ENCODE results near the gene PLCB1.

Gene PLCB1

DNA sequence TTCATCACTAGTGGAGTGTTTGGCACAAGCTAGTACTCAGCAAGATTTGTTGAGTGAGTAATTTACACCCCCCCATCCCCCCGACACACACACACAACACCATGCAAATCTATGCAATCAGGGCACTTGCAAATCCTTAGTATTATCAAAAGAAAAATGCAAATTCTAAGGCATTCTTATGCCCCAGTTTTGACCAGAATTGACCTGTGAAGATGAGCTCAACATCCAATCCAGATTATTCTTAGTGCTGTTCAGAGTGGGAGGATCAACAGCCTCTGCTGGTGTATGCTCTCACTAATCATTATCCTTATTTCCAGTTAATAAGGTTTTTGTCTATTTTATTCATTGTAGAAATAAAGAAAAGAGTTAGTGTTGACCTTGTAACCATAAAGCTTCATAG lies 185.4 kb downstream of the PLCB1 start:
- TF ChIP-seq, protein P1, sequence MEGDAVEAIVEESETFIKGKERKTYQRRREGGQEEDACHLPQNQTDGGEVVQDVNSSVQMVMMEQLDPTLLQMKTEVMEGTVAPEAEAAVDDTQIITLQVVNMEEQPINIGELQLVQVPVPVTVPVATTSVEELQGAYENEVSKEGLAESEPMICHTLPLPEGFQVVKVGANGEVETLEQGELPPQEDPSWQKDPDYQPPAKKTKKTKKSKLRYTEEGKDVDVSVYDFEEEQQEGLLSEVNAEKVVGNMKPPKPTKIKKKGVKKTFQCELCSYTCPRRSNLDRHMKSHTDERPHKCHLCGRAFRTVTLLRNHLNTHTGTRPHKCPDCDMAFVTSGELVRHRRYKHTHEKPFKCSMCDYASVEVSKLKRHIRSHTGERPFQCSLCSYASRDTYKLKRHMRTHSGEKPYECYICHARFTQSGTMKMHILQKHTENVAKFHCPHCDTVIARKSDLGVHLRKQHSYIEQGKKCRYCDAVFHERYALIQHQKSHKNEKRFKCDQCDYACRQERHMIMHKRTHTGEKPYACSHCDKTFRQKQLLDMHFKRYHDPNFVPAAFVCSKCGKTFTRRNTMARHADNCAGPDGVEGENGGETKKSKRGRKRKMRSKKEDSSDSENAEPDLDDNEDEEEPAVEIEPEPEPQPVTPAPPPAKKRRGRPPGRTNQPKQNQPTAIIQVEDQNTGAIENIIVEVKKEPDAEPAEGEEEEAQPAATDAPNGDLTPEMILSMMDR (IDR thresholded peaks at IDR 0.05; ENCODE audit: low read length) = no peak
- no peak for TF ChIP-seq EZH2 (IDR thresholded peaks at IDR 0.05; ENCODE audit: borderline replicate concordance, low read length)
- no peak overlapping the region for H3K4me3 ChIP-seq (ENCODE audit: low read depth, low read length, poor library complexity, severe bottlenecking)
- no peaks in the 10 kb centered on the region for H3F3A ChIP-seq (ENCODE audit: insufficient read depth, low read length)
- no peak overlapping the region for H3K4me2 ChIP-seq (ENCODE audit: low read length)
- no peak overlapping the region for H2AFZ ChIP-seq (ENCODE audit: low read length)
- no peaks in the 10 kb centered on the region for H3K9me3 ChIP-seq (ENCODE audit: low read length)
- H3K9me2 ChIP-seq (ENCODE audit: low read depth, low read length) = no peaks in the 10 kb centered on the region
- peaks cover 2% of the 10 kb centered on the region for H3K4me1 ChIP-seq (ENCODE audit: insufficient read depth, low read length, severe bottlenecking)
- no peak overlapping the region for H3K9ac ChIP-seq (ENCODE audit: low read length)
- no peaks in the 10 kb centered on the region for H3K36me3 ChIP-seq (ENCODE audit: insufficient read depth, low read length)
- H3K27me3 ChIP-seq (ENCODE audit: insufficient read depth, low read length) = no peaks in the 10 kb centered on the region
- H3K27ac ChIP-seq (ENCODE audit: low read depth, low read length, poor library complexity, severe bottlenecking) = no peak overlapping the region
- H3K79me2 ChIP-seq (ENCODE audit: insufficient read depth, low read length) = no peaks in the 10 kb centered on the region
- no peaks in the 10 kb centered on the region for H4K20me1 ChIP-seq (ENCODE audit: insufficient read depth, low read length)

DNA sequence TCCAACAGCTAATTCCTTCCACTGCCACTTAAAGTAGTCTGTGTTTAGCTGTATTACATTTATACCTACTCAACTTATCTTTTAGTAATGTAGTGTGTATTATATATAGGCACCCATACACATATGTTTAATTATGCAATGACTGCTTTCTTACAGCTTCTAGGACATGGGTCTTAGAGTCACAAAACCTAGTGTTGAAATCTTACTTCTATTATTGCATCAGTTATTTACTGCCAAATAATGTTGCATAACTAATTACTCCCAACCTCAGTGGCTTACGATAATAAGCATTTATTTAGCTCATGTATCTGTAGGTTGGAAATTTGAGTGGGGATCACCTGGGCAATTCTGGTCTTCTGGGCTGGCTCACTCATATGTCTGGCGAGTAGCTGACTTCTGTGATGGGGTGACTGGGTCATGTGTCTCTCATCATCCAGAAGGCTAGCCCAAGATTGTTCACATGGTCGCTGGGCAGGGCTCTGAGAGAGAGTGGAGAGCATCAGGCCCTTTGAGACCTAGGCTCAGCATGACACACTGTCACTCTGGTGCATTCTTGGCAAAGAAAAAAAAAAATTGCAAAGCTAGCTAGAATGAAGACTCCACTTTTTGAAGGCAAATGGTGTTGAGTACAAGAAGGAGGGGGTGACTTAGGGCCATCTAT lies 187.0 kb downstream of the PLCB1 start:
- no peaks in the 10 kb centered on the region for H3K36me3 ChIP-seq (ENCODE audit: insufficient read depth, low read length)
- H3K9ac ChIP-seq (ENCODE audit: low read length) = no peak overlapping the region
- no peaks in the 10 kb centered on the region for H3K27me3 ChIP-seq (ENCODE audit: insufficient read depth, low read length)
- H2AFZ ChIP-seq (ENCODE audit: low read length) = no peak overlapping the region
- TF ChIP-seq EZH2 (IDR thresholded peaks at IDR 0.05; ENCODE audit: borderline replicate concordance, low read length) = no peak
- TF ChIP-seq, protein P1 (IDR thresholded peaks at IDR 0.05; ENCODE audit: low read length) = no peak
- H4K20me1 ChIP-seq (ENCODE audit: insufficient read depth, low read length) = no peaks in the 10 kb centered on the region
- H3K4me1 ChIP-seq (ENCODE audit: insufficient read depth, low read length, severe bottlenecking) = peaks cover 7% of the 10 kb centered on the region
- H3K4me2 ChIP-seq (ENCODE audit: low read length) = no peak overlapping the region
- H3K4me3 ChIP-seq (ENCODE audit: low read depth, low read length, poor library complexity, severe bottlenecking) = no peak overlapping the region
- H3K79me2 ChIP-seq (ENCODE audit: insufficient read depth, low read length) = no peaks in the 10 kb centered on the region
- no peaks in the 10 kb centered on the region for H3K9me3 ChIP-seq (ENCODE audit: low read length)
- H3K27ac ChIP-seq (ENCODE audit: low read depth, low read length, poor library complexity, severe bottlenecking) = no peak overlapping the region
- no peaks in the 10 kb centered on the region for H3F3A ChIP-seq (ENCODE audit: insufficient read depth, low read length)
- no peaks in the 10 kb centered on the region for H3K9me2 ChIP-seq (ENCODE audit: low read depth, low read length)

DNA sequence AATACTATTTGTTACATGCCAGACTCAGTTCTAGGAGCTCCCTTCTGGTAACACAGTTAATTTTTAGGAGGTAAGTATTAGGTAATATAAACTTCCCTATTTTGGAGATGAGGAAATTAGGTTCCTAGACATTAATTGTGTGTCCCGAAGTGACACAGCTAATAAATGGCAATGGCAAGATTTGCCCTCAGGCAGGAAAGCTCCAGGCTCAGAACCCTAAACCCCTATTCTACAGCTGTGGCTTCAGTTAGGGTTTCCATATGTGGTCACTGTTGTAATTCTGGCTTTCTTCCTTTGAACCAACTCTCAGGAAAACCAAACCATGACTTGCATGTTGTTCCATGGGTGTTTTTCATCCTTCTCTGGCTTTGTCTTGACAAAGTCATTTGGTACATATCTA lies 188.2 kb downstream of the PLCB1 start:
- Histone ChIP-seq H3K9me3 (ENCODE audit: low read length) (no peaks in the 10 kb centered on the region), H3K9ac (ENCODE audit: low read length) (no peak overlapping the region)

More for the DNA sequence above, 188.2 kb downstream of the PLCB1 start:
- no peak for TF ChIP-seq EZH2 (IDR thresholded peaks at IDR 0.05; ENCODE audit: borderline replicate concordance, low read length)
- TF ChIP-seq, protein P1 (IDR thresholded peaks at IDR 0.05; ENCODE audit: low read length) = no peak
- no peaks in the 10 kb centered on the region for H3K9me2 ChIP-seq (ENCODE audit: low read depth, low read length)
- no peaks in the 10 kb centered on the region for H4K20me1 ChIP-seq (ENCODE audit: insufficient read depth, low read length)
- no peaks in the 10 kb centered on the region for H3K79me2 ChIP-seq (ENCODE audit: insufficient read depth, low read length)
- H3K4me1 ChIP-seq (ENCODE audit: insufficient read depth, low read length, severe bottlenecking) = peaks cover 7% of the 10 kb centered on the region
- H3F3A ChIP-seq (ENCODE audit: insufficient read depth, low read length) = no peaks in the 10 kb centered on the region
- no peaks in the 10 kb centered on the region for H3K36me3 ChIP-seq (ENCODE audit: insufficient read depth, low read length)
- H2AFZ ChIP-seq (ENCODE audit: low read length) = no peak overlapping the region
- H3K27me3 ChIP-seq (ENCODE audit: insufficient read depth, low read length) = no peaks in the 10 kb centered on the region
- no peak overlapping the region for H3K4me2 ChIP-seq (ENCODE audit: low read length)
- no peak overlapping the region for H3K4me3 ChIP-seq (ENCODE audit: low read depth, low read length, poor library complexity, severe bottlenecking)
- no peak overlapping the region for H3K27ac ChIP-seq (ENCODE audit: low read depth, low read length, poor library complexity, severe bottlenecking)
